Loucy (cell line): ENCODE results near the gene MORF4L2.
"Not testable (repeated sequence)": the region's sequence is repeated elsewhere in the genome, so short reads cannot be mapped to it uniquely, and the experiment has no call there.

Source experiments
- H2AFZ ChIP-seq: fragments of 200-600 bp; sonication (generic); 2 replicates; pipeline ENCODE4 v1.6.0; 2016; ENCODE audit warnings: antibody characterized with exemption, mild to moderate bottlenecking, low read length, moderate library complexity
- H3F3A ChIP-seq: fragments of 200-600 bp; 2 replicates; pipeline ENCODE4 v1.6.0; 2016; ENCODE audit warnings: antibody characterized with exemption, low read depth, mild to moderate bottlenecking
- H3K27me3 ChIP-seq: fragments of 200-600 bp; sonication (generic); 2 replicates; pipeline ENCODE4 v1.6.1; 2014; ENCODE audit warnings: low read length, mild to moderate bottlenecking; ENCODE audit not compliant: insufficient read depth, poor library complexity, severe bottlenecking
- H3K36me3 ChIP-seq: fragments of 200-600 bp; sonication (generic); 2 replicates; pipeline ENCODE4 v1.6.1; 2016; ENCODE audit warnings: low read length; ENCODE audit not compliant: insufficient read depth
- H3K4me1 ChIP-seq: fragments of 200-600 bp; sonication (generic); 2 replicates; pipeline ENCODE4 v1.5.1; 2014; ENCODE audit warnings: low read length, mild to moderate bottlenecking; ENCODE audit not compliant: insufficient read depth, poor library complexity, severe bottlenecking
- H3K4me2 ChIP-seq: fragments of 200-600 bp; sonication (generic); 2 replicates; pipeline ENCODE4 v1.6.0; 2014; ENCODE audit warnings: antibody characterized with exemption, low read length, low read depth, mild to moderate bottlenecking; ENCODE audit not compliant: poor library complexity, severe bottlenecking
- H3K4me3 ChIP-seq: fragments of 200-600 bp; sonication (generic); 2 replicates; pipeline ENCODE4 v1.5.1; 2014; ENCODE audit warnings: low read length, mild to moderate bottlenecking, mixed read lengths; ENCODE audit not compliant: poor library complexity, severe bottlenecking
- H3K79me2 ChIP-seq: fragments of 200-600 bp; sonication (generic); 2 replicates; pipeline ENCODE4 v1.6.1; 2014; ENCODE audit warnings: low read length; ENCODE audit not compliant: insufficient read depth
- H3K9ac ChIP-seq: fragments of 200-600 bp; sonication (generic); 2 replicates; pipeline ENCODE4 v1.6.0; 2014; ENCODE audit warnings: mild to moderate bottlenecking, low read depth, low read length, moderate library complexity; ENCODE audit not compliant: poor library complexity, severe bottlenecking
- H3K9me2 ChIP-seq: fragments of 200-600 bp; sonication (generic); replicated peaks from 2 replicates; pipeline ENCODE4 v1.6.1; 2016; ENCODE audit warnings: low read depth, low read length, mixed read lengths
- H3K9me3 ChIP-seq: fragments of 200-600 bp; sonication (generic); 2 replicates; pipeline ENCODE4 v1.6.1; 2014; ENCODE audit warnings: mild to moderate bottlenecking, antibody characterized with exemption, low read length, low read depth; ENCODE audit not compliant: insufficient read depth
- H4K20me1 ChIP-seq: fragments of 200-600 bp; sonication (generic); 2 replicates; pipeline ENCODE4 v1.6.0; 2014; ENCODE audit warnings: antibody characterized with exemption, low read length, mild to moderate bottlenecking; ENCODE audit not compliant: insufficient read depth, poor library complexity, severe bottlenecking
- EZH2phosphoT487 ChIP-seq: fragments of 200-600 bp; IDR thresholded peaks from 2 replicates; pipeline ENCODE4 v1.6.1; 2018; ENCODE audit warnings: antibody characterized with exemption, mild to moderate bottlenecking, moderate library complexity, borderline replicate concordance
- TF ChIP-seq, protein P1 (sequence below): fragments of 200-600 bp; sonication (generic); conservative IDR thresholded peaks from 2 replicates; pipeline ENCODE4 v1.5.1; 2014; ENCODE audit warnings: mild to moderate bottlenecking, antibody characterized with exemption, low read length

MORF4L2 gene

GRCh38 chrX:103658681-103659433 lies 27.6 kb downstream of the MORF4L2 start:
- Histone ChIP-seq H3K4me1 (no peaks in the 10 kb centered on the region), H3K9me2 (no peaks in the 10 kb centered on the region), H2AFZ (no peak overlapping the region), H3K27me3 (no peaks in the 10 kb centered on the region), H3F3A (no peaks in the 10 kb centered on the region), H3K4me3 (no peak overlapping the region), H3K4me2 (no peak overlapping the region), H3K9me3 (no peaks in the 10 kb centered on the region), H4K20me1 (no peaks in the 10 kb centered on the region), H3K36me3 (no peaks in the 10 kb centered on the region), H3K79me2 (no peaks in the 10 kb centered on the region), H3K9ac (no peak overlapping the region)
- TF ChIP-seq, protein P1, sequence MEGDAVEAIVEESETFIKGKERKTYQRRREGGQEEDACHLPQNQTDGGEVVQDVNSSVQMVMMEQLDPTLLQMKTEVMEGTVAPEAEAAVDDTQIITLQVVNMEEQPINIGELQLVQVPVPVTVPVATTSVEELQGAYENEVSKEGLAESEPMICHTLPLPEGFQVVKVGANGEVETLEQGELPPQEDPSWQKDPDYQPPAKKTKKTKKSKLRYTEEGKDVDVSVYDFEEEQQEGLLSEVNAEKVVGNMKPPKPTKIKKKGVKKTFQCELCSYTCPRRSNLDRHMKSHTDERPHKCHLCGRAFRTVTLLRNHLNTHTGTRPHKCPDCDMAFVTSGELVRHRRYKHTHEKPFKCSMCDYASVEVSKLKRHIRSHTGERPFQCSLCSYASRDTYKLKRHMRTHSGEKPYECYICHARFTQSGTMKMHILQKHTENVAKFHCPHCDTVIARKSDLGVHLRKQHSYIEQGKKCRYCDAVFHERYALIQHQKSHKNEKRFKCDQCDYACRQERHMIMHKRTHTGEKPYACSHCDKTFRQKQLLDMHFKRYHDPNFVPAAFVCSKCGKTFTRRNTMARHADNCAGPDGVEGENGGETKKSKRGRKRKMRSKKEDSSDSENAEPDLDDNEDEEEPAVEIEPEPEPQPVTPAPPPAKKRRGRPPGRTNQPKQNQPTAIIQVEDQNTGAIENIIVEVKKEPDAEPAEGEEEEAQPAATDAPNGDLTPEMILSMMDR, result no peak
- TF ChIP-seq EZH2phosphoT487, result no peak

- not testable (repeated sequence) for H3K9me2 ChIP-seq, H3K9me3 ChIP-seq, H3K36me3 ChIP-seq, H3K4me3 ChIP-seq, H3K79me2 ChIP-seq, H3K9ac ChIP-seq, H4K20me1 ChIP-seq, H3K4me2 ChIP-seq, H2AFZ ChIP-seq, H3K4me1 ChIP-seq, H3F3A ChIP-seq, H3K27me3 ChIP-seq
Observed at GRCh38 chrX:103657066-103657465, 29.4 kb downstream of the MORF4L2 start.

- Histone ChIP-seq H3K4me2 (no peak overlapping the region), H3K27me3 (no peaks in the 10 kb centered on the region), H3K9me3 (no peaks in the 10 kb centered on the region), H2AFZ (no peak overlapping the region), H3K36me3 (no peaks in the 10 kb centered on the region), H3K9ac (no peak overlapping the region), H3F3A (no peaks in the 10 kb centered on the region), H4K20me1 (no peaks in the 10 kb centered on the region), H3K9me2 (no peaks in the 10 kb centered on the region), H3K79me2 (no peaks in the 10 kb centered on the region), H3K4me1 (no peaks in the 10 kb centered on the region), H3K4me3 (no peak overlapping the region)
- TF ChIP-seq, protein P1, result no peak
- no peak for TF ChIP-seq EZH2phosphoT487
Observed at GRCh38 chrX:103656617-103657016, 29.9 kb downstream of the MORF4L2 start.

GRCh38 chrX:103655230-103656000 lies 31.1 kb downstream of the MORF4L2 start:
- not testable (repeated sequence) for H3K4me2 ChIP-seq, H3K36me3 ChIP-seq, H3K4me1 ChIP-seq

More at GRCh38 chrX:103655230-103656000, 31.1 kb downstream of the MORF4L2 start:
- H3K27me3 ChIP-seq, H3F3A ChIP-seq, H3K9me3 ChIP-seq, H4K20me1 ChIP-seq, H3K9me2 ChIP-seq, H3K9ac ChIP-seq, H3K79me2 ChIP-seq, H3K4me3 ChIP-seq, H2AFZ ChIP-seq: not testable (repeated sequence)
